Smooth muscle cell (in vitro differentiated cells): ENCODE data around the gene MRPL54. TPM values are rescaled to one million over a fixed set of nuclear protein-coding genes. Genes with fewer than 3 reads are reported as not detected.
"Not testable (repeated sequence)": the region's sequence is repeated elsewhere in the genome, so short reads cannot be mapped to it uniquely, and the experiment has no call there.

Experiments used
- DNase-seq: peaks from one replicate; lab custom pipeline; 2025; ENCODE audit not compliant: unreplicated experiment; lab: John Stamatoyannopoulos, UW
- H2AFZ ChIP-seq: fragments of 200-600 bp; sonication (generic); 2 replicates; pipeline ENCODE4 v1.6.0; 2016; ENCODE audit warnings: antibody characterized with exemption, low read depth, mild to moderate bottlenecking
- H3F3A ChIP-seq: fragments of 200-600 bp; sonication (generic); 2 replicates; pipeline ENCODE4 v1.6.0; 2017; ENCODE audit warnings: antibody characterized with exemption, low read depth
- H3K27ac ChIP-seq: fragments of 200-600 bp; sonication (generic); 2 replicates; pipeline ENCODE4 v1.5.1; 2016; ENCODE audit warnings: low read depth, mild to moderate bottlenecking
- H3K27me3 ChIP-seq: fragments of 200-600 bp; sonication (generic); 2 replicates; pipeline ENCODE4 v1.6.1; 2016; ENCODE audit warnings: low read depth, mild to moderate bottlenecking
- H3K36me3 ChIP-seq: fragments of 200-600 bp; sonication (generic); 2 replicates; pipeline ENCODE4 v1.5.1; 2016; ENCODE audit warnings: low read depth
- H3K4me1 ChIP-seq: fragments of 200-600 bp; sonication (generic); 2 replicates; pipeline ENCODE4 v1.5.1; 2016; ENCODE audit warnings: low read depth
- H3K4me2 ChIP-seq: fragments of 200-600 bp; sonication (generic); 2 replicates; pipeline ENCODE4 v1.6.0; 2016; ENCODE audit warnings: mild to moderate bottlenecking
- H3K4me3 ChIP-seq: fragments of 200-600 bp; sonication (generic); 2 replicates; pipeline ENCODE4 v1.5.1; 2016; ENCODE audit warnings: mild to moderate bottlenecking
- H3K79me2 ChIP-seq: fragments of 200-600 bp; sonication (generic); 2 replicates; pipeline ENCODE4 v1.6.0; 2016; ENCODE audit warnings: low read depth, mild to moderate bottlenecking
- H3K9ac ChIP-seq: fragments of 200-600 bp; sonication (generic); 2 replicates; pipeline ENCODE4 v1.6.0; 2016; ENCODE audit warnings: low read depth
- H3K9me3 ChIP-seq: fragments of 200-600 bp; sonication (generic); replicated peaks from 2 replicates; pipeline ENCODE4 v1.5.1; 2016; ENCODE audit warnings: low read depth
- H4K20me1 ChIP-seq: fragments of 200-600 bp; sonication (generic); 2 replicates; pipeline ENCODE4 v1.6.0; 2016; ENCODE audit warnings: low read depth
- CTCF ChIP-seq: fragments of 200-600 bp; sonication (generic); IDR thresholded peaks from 2 replicates; pipeline ENCODE4 v1.5.1; 2017; ENCODE audit warnings: borderline replicate concordance, mild to moderate bottlenecking, antibody characterized with exemption; ENCODE audit not compliant: insufficient read depth, poor library complexity, severe bottlenecking
- WGBS: methylation state at CpG from one replicate; pipeline ENCODE4 v1.1.7; 2016; ENCODE audit warnings: low lambda C conversion rate; 5-methylcytosine and 5-hydroxymethylcytosine counted together
- polyA plus RNA-seq: library from polyadenylated mRNA; unstranded; fragments of >200 nt; fragmentation: Nextera tagmentation; extraction: Ambion mirVana; gene quantifications from 2 replicates; pipeline ENCODE4 v1.2.1, GENCODE V29; 2016
- total RNA-seq: library from RNA; depleted of rRNA; stranded (reverse); fragments of >200 nt; gene quantifications from 2 replicates; pipeline ENCODE4 v1.2.3, GENCODE V29; 2014

The MRPL54 gene
- total and polyA plus RNA-seq, 2 experiments from 2014 or later: 19.5 to 60.8 TPM

GRCh38 chr19:3758297-3758696, 4.2 kb upstream of the MRPL54 start:
- H4K20me1 ChIP-seq, H3K36me3 ChIP-seq, DNase-seq, H2AFZ ChIP-seq, H3K4me1 ChIP-seq, H3K4me2 ChIP-seq, H3K9ac ChIP-seq, H3K9me3 ChIP-seq, H3K4me3 ChIP-seq, H3K27me3 ChIP-seq, H3F3A ChIP-seq, H3K27ac ChIP-seq: not testable (repeated sequence)
- 98% methylated on average over 13 of the region's 13 CpGs for WGBS
- peaks cover 25% of the 10 kb centered on the region for H3K79me2 ChIP-seq

DNA sequence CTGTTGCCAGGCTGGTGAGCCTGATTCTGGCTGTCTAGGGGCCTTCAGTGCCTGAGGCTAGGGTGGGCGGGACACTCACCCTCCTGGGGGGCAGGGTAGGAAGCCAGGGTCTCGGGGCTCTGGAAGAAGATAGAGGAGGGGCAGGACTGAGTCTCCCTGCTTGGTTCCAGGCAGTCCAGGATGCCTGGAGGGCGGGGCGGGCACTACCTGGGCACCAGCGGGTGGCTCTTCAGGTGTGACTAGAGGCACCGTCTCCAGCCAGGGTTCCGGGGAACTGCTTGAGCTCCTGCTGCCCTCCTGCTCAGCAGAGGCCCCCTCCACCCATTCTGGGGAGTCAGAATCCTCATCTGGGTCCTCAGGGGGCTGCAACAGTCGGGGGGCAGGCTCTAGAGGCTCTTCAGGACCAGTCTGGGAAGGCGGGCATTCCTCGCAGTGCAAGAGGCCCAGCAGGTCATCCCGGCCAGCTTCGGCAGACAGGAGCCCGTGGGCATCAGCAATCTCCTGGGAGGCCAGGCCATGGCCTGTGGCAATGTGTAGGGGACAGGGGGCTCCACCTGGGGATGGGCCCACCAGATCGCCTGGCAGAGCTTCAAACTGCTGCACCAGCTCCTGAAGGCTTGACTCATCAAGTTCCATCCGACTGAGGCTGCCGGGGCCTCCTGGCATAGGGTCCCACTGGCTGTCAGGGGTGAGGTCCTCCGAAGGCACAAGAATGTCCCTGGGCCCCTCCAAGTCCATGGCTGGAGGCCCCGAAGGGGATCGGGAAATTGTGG, 2.8 kb upstream of the MRPL54 start:
- Histone ChIP-seq H3K9ac (no peak overlapping the region), H3K36me3 (no peaks in the 10 kb centered on the region), H4K20me1 (no peaks in the 10 kb centered on the region), H3K4me2 (peak overlapping the region; percentile 82), H3F3A (peaks cover 6% of the 10 kb centered on the region), H3K27ac (no peak overlapping the region), H3K79me2 (peaks cover 28% of the 10 kb centered on the region), H3K9me3 (no peaks in the 10 kb centered on the region), H3K27me3 (no peaks in the 10 kb centered on the region), H2AFZ (no peak overlapping the region), H3K4me3 (no peak overlapping the region), H3K4me1 (peaks cover 3% of the 10 kb centered on the region)
- DNase-seq: no peak
- WGBS: 88% methylated on average over 19 of the region's 19 CpGs
- TF ChIP-seq CTCF: no peak

GRCh38 chr19:3760871-3761361, 1.6 kb upstream of the MRPL54 start:
- Histone ChIP-seq H3K4me3 (peak overlapping the region; percentile 91), H3K9ac (peak overlapping the region; percentile 96), H3K4me2 (peak overlapping the region; percentile 82), H4K20me1 (no peaks in the 10 kb centered on the region), H3F3A (peaks cover 6% of the 10 kb centered on the region), H2AFZ (peak overlapping the region; percentile 92), H3K27me3 (no peaks in the 10 kb centered on the region), H3K9me3 (no peaks in the 10 kb centered on the region), H3K4me1 (peaks cover 3% of the 10 kb centered on the region), H3K79me2 (peaks cover 28% of the 10 kb centered on the region), H3K27ac (peak overlapping the region; percentile 75), H3K36me3 (no peaks in the 10 kb centered on the region)
- WGBS: 50% methylated on average over 7 of the region's 7 CpGs
- TF ChIP-seq CTCF: no peak
- no peak for DNase-seq

- Histone ChIP-seq H3K79me2 (peaks cover 28% of the 10 kb centered on the region), H3F3A (peaks cover 6% of the 10 kb centered on the region), H3K4me2 (peak within 1 kb of the TSS; percentile 82), H3K4me3 (peak within 1 kb of the TSS; percentile 91), H3K9me3 (no peaks in the 10 kb centered on the region), H3K27ac (peak within 1 kb of the TSS; percentile 93), H3K4me1 (peaks cover 3% of the 10 kb centered on the region), H2AFZ (peak within 1 kb of the TSS; percentile 92), H3K9ac (peak within 1 kb of the TSS; percentile 96), H3K27me3 (no peaks in the 10 kb centered on the region), H3K36me3 (no peaks in the 10 kb centered on the region), H4K20me1 (no peaks in the 10 kb centered on the region)
- TF ChIP-seq CTCF: peak; percentile 50
- DNase-seq: peak; percentile 86
- WGBS: 8% methylated on average over 40 of the region's 45 CpGs
Observed at GRCh38 chr19:3761382-3762129, 926 bp upstream of the MRPL54 start, which contains the start of gene APBA3. Gene APBA3 (minus strand): TSS chr19:3761692. CDS start chr19:3760264, 1,428 bp downstream.
